ENCODE data around the gene SSTR4. TPM values are rescaled to one million over a fixed set of nuclear protein-coding genes. Genes with fewer than 3 reads are reported as not detected.

SSTR4 gene
- total and polyA plus RNA-seq, 2 of the 13 experiments (the other 11 are each of a cell fraction or from before 2014, with no cell fraction given), result not detected

- no peak for TF ChIP-seq ZNF280D (CRISPR knock-in tag; IDR thresholded peaks at IDR 0.05)
- TF ChIP-seq CTCF (CRISPR knock-in tag; IDR thresholded peaks at IDR 0.05), result peak; percentile 70
- no peak for TF ChIP-seq AKNA (CRISPR knock-in tag; IDR thresholded peaks at IDR 0.05; ENCODE audit: borderline replicate concordance)
- no peak for TF ChIP-seq HDAC6 (IDR thresholded peaks at IDR 0.05; ENCODE audit: low read depth, low read length)
- peak; percentile 15; the same call in 1 of the 2 replicates for TF ChIP-seq SMC3 (IDR thresholded peaks at IDR 0.05; ENCODE audit: low read length)
- peak; percentile 59 for TF ChIP-seq STAG1 (CRISPR knock-in tag; IDR thresholded peaks at IDR 0.05)
- TF ChIP-seq ZFX (CRISPR knock-in tag; IDR thresholded peaks at IDR 0.05; ENCODE audit: low read depth), result no peak
- no peak for TF ChIP-seq NFKBIZ (CRISPR knock-in tag; IDR thresholded peaks at IDR 0.05)
- no peak for TF ChIP-seq ZBTB7A (CRISPR knock-in tag; IDR thresholded peaks at IDR 0.05)
- TF ChIP-seq TFAP4 (IDR thresholded peaks at IDR 0.05; ENCODE audit: borderline replicate concordance, low read depth), result no peak
- no peak for TF ChIP-seq PRMT3 (CRISPR knock-in tag; IDR thresholded peaks at IDR 0.05; ENCODE audit: borderline replicate concordance, low read depth)
- no peak for TF ChIP-seq ZNF136 (CRISPR knock-in tag; IDR thresholded peaks at IDR 0.05; ENCODE audit: low read depth)
These were observed 43.9 kb downstream of the SSTR4 start (continued) for GRCh38 chr20:23079016-23079351.

Data from HepG2 (cell line).